Measurements from ENCODE around the gene CHST14.

CHST14 gene

GRCh38 chr15:40436892-40437751, 33.7 kb upstream of the CHST14 start:
- Mint-ChIP-seq H3K4me1 (ENCODE audit: low read depth in 2 of 2) (peaks cover 31 to 38% of the 10 kb centered on the region in 2 donors), H3K4me3 (peak overlapping the region; percentile 81), H3K27ac (no peak overlapping the region), H3K36me3 (ENCODE audit: insufficient read depth) (peaks cover 19% of the 10 kb centered on the region), H3K9me3 (no peaks in the 10 kb centered on the region), H3K27me3 (peaks cover 14 to 48% of the 10 kb centered on the region in 2 donors)
- DNase-seq (no peak), ATAC-seq (replicated peaks) (no peak)

DNA sequence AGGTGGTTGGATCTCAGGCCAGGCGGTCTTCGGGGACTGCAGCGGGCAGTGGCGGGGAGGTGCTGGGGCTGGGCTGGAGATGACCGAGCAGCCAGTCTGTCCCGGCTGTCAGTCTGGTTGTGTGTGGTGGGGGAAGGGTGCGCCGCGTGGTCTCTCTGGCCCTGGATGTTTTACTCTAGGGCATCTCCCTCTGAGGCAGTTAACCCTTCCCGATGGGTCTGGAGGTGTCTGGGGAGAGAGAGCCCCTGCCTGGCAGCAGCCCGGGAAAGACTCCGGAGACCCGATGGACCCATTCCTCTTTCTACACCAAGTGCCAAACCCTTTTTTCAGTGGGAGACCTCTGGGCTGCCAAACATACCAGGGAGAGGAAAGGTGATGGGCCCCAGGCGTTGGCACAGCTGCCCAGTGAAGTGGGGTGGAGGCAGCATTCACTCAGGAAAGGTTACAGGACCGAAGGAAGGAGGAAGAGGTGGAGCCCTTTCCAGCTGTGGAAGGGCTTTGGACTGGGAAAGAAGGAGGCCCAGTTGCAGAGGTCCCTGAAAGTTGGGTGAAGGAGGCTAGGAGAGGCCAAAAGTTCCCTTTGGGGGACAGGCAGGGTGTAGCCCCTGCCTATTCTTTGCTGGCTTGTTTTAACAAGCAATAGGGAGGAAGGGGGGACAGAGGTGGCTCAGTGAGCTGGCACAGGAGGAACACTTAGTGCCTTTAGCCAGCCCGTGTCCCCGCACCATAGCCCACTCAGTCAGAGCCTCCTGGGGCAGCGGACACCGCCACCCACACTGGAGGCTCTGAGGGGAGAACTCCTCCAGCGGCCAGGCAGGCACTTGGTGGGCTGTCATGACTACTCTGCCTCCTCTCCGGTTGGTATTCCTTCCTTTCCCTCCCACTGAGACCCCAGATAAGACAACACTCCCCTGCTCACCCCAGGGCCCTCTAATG, 32.8 kb upstream of the CHST14 start:
- H3K4me3 Mint-ChIP-seq, result peak overlapping the region; percentile 81
- H3K27me3 Mint-ChIP-seq, result peaks cover 14 to 48% of the 10 kb centered on the region in 2 donors
- peaks cover 40 to 42% of the 10 kb centered on the region in 2 donors for H3K4me1 Mint-ChIP-seq (ENCODE audit: low read depth in 2 of 2)
- peaks cover 19% of the 10 kb centered on the region for H3K36me3 Mint-ChIP-seq (ENCODE audit: insufficient read depth)
- no peaks in the 10 kb centered on the region for H3K9me3 Mint-ChIP-seq
- no peak for DNase-seq
- ATAC-seq (replicated peaks), result no peak
- H3K27ac Mint-ChIP-seq, result no peak overlapping the region

GRCh38 chr15:40438712-40439111, 32.1 kb upstream of the CHST14 start:
- Mint-ChIP-seq H3K4me1 (ENCODE audit: low read depth in 2 of 2) (peaks cover 47 to 48% of the 10 kb centered on the region in 2 donors), H3K27me3 (peaks cover 14 to 48% of the 10 kb centered on the region in 2 donors), H3K27ac (no peak overlapping the region), H3K4me3 (peak overlapping the region in 1 of 2 donors; percentile 98), H3K9me3 (no peaks in the 10 kb centered on the region), H3K36me3 (ENCODE audit: insufficient read depth) (peaks cover 19% of the 10 kb centered on the region)
- DNase-seq (no peak), ATAC-seq (replicated peaks) (no peak)

- Mint-ChIP-seq H3K36me3 (ENCODE audit: insufficient read depth) (peaks cover 19% of the 10 kb centered on the region), H3K27ac (peak overlapping the region; percentile 74 to 91), H3K9me3 (no peaks in the 10 kb centered on the region), H3K27me3 (peaks cover 14 to 48% of the 10 kb centered on the region in 2 donors), H3K4me1 (ENCODE audit: low read depth in 2 of 2) (peaks cover 51 to 56% of the 10 kb centered on the region in 2 donors), H3K4me3 (peak overlapping the region; percentile 93 to 98)
- no peak for DNase-seq
- no peak for ATAC-seq (replicated peaks)
Measured at GRCh38 chr15:40439461-40439959, 31.3 kb upstream of the CHST14 start.

- H3K4me1 Mint-ChIP-seq (ENCODE audit: low read depth in 2 of 2), result peaks cover 57 to 61% of the 10 kb centered on the region in 2 donors
Measured at GRCh38 chr15:40439960-40440742, 30.6 kb upstream of the CHST14 start.

DNA sequence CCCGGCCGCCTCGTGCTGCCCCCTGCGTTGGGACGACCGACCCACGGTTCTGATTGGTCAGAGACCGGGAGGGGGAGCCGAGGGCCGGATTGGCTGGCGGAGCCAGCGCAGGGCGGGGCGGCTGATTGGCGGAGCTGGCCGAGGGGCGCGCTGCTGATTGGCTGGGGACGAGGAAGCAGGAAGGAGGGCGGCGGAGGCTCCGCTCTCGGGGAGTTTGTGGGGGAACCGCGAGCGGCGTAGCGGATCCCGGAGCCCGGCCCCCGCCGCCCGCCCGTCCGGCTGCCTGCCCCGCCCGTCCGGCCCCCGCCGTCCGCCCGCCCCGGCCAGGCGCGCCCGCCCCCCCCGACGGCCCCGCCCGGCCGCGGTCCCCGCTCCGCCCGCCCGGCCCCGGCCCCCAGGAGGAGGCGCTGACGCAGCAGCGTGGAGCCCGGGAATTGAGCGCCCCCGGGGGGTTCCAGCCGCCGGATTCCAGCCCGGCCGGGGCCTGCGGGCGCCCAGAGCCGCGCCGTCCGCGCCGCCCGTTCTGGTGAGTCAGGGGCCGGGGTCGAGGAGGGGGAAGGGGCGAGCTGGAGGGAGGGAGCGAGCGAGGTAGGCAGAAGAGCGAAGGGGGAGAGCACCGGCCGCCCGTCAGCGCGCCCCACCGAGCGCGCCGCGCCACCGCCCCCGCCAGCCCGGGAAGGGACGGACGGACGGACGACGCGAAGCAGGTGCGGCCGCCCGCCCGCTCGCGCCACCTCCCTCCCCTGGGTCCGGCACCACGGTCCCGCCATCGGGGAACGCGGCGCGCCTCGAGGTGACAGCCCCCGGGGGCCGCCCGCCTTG, 29.8 kb upstream of the CHST14 start, which contains the start of gene BAHD1:
TSS of gene BAHD1 (plus strand) at position 211 of the 822 bp plus-strand sequence. CDS start 17,512 bp downstream, outside the sequence.
- Mint-ChIP-seq H3K36me3 (ENCODE audit: insufficient read depth) (peaks cover 19% of the 10 kb centered on the region), H3K4me3 (peak within 1 kb of the TSS; percentile 93 to 98), H3K9me3 (no peaks in the 10 kb centered on the region), H3K27ac (peak within 1 kb of the TSS; percentile 90 to 91), H3K4me1 (ENCODE audit: low read depth in 2 of 2) (peaks cover 60% of the 10 kb centered on the region in 2 donors), H3K27me3 (peaks cover 14 to 44% of the 10 kb centered on the region in 2 donors)
- DNase-seq (peak; percentile 88 to 90 (median 90)), ATAC-seq (replicated peaks) (peak; percentile 85)

More at GRCh38 chr15:40439960-40440742, 30.6 kb upstream of the CHST14 start:
- H3K4me3 Mint-ChIP-seq, result peak overlapping the region; percentile 93 to 98
- no peak for DNase-seq
- peak; percentile 4 for ATAC-seq (replicated peaks)
- H3K27me3 Mint-ChIP-seq, result peaks cover 14 to 48% of the 10 kb centered on the region in 2 donors
- H3K9me3 Mint-ChIP-seq, result no peaks in the 10 kb centered on the region
- H3K36me3 Mint-ChIP-seq (ENCODE audit: insufficient read depth), result peaks cover 19% of the 10 kb centered on the region
- peak overlapping the region; percentile 74 to 91 for H3K27ac Mint-ChIP-seq

- no peak for DNase-seq
- H3K9me3 Mint-ChIP-seq, result no peaks in the 10 kb centered on the region
- peak overlapping the region; percentile 83 to 87 for H3K4me3 Mint-ChIP-seq
- peaks cover 56 to 57% of the 10 kb centered on the region in 2 donors for H3K4me1 Mint-ChIP-seq (ENCODE audit: low read depth in 2 of 2)
- peak overlapping the region; percentile 18 to 90 for H3K27ac Mint-ChIP-seq
- peaks cover 19% of the 10 kb centered on the region for H3K36me3 Mint-ChIP-seq (ENCODE audit: insufficient read depth)
- peaks cover 14 to 35% of the 10 kb centered on the region in 2 donors for H3K27me3 Mint-ChIP-seq
- ATAC-seq (replicated peaks), result peak; percentile 6
Measured at GRCh38 chr15:40441565-40442531, 28.9 kb upstream of the CHST14 start.

DNA sequence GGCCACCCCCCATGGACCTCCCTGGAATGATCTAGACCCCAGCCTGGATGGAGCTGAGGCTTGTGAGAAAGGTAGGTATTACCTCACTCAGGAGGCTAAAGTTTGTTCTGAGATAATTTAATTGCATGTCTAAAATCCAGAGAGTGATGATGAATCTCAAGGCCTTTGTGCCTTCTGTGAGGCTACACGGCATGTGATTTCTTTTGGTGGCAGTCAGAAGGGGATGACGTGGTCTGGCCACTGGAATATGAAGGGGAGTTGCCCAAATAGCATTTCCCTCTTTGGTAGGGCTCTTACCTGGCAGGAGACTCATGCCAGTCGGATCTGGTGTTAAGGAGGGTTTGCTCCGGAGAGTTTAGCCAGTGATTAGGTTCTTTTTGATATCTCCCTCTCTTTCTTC, 27.5 kb upstream of the CHST14 start:
- H3K4me1 Mint-ChIP-seq (ENCODE audit: low read depth in 2 of 2), result peaks cover 48% of the 10 kb centered on the region in 2 donors
- peaks cover 6 to 21% of the 10 kb centered on the region in 2 donors for H3K27me3 Mint-ChIP-seq
- H3K27ac Mint-ChIP-seq, result peak overlapping the region in 1 of 2 donors; percentile 18
- DNase-seq, result no peak
- H3K9me3 Mint-ChIP-seq, result no peaks in the 10 kb centered on the region
- peaks cover 19% of the 10 kb centered on the region for H3K36me3 Mint-ChIP-seq (ENCODE audit: insufficient read depth)
- no peak for ATAC-seq (replicated peaks)
- H3K4me3 Mint-ChIP-seq, result peak overlapping the region; percentile 83 to 87

GRCh38 chr15:40443846-40444245, 26.9 kb upstream of the CHST14 start:
- DNase-seq, result no peak
- Mint-ChIP-seq H3K36me3 (ENCODE audit: insufficient read depth) (peaks cover 20% of the 10 kb centered on the region), H3K27me3 (peaks cover under 1 to 15% of the 10 kb centered on the region in 2 donors), H3K9me3 (no peaks in the 10 kb centered on the region), H3K27ac (peak overlapping the region; percentile 18 to 60), H3K4me3 (peak overlapping the region; percentile 83 to 87), H3K4me1 (ENCODE audit: low read depth in 2 of 2) (peaks cover 43 to 48% of the 10 kb centered on the region in 2 donors)
- no peak for ATAC-seq (replicated peaks)

- H3K9me3 Mint-ChIP-seq, result no peaks in the 10 kb centered on the region
Measured at GRCh38 chr15:40444736-40445135, 26.0 kb upstream of the CHST14 start.

DNA sequence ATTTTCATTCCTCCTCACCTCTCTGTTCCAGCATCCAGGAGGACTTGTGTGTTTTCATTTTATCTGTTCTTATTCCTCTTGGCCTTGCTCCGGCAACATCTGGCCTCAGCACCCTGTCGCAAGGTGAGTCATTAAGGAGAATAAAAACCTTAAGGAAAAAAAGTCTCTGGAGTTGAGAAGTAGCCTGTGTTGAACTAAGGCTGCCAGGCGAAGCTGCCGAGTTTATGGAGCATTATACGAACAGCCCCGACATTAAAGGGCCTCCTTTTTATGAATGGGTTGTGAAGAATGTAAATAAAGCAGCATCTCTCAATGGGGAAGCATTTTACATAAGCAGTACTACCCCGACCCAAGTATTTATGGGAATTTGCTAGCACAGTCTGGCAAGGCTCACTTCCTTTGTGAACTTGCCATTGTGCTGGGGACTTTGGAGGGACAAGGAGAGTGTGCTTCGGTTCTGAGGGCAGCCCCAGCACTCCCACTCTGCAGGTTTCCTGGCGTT, 25.3 kb upstream of the CHST14 start:
- Mint-ChIP-seq H3K36me3 (ENCODE audit: insufficient read depth) (peaks cover 14% of the 10 kb centered on the region), H3K4me3 (no peak overlapping the region), H3K27me3 (no peaks in the 10 kb centered on the region), H3K9me3 (no peaks in the 10 kb centered on the region), H3K4me1 (ENCODE audit: low read depth in 2 of 2) (peaks cover 47 to 52% of the 10 kb centered on the region in 2 donors), H3K27ac (peak overlapping the region in 1 of 2 donors; percentile 60)
- ATAC-seq (replicated peaks), result no peak
- no peak for DNase-seq

More at GRCh38 chr15:40444736-40445135, 26.0 kb upstream of the CHST14 start:
- Mint-ChIP-seq H3K27ac (peak overlapping the region; percentile 18 to 60), H3K4me1 (ENCODE audit: low read depth in 2 of 2) (peaks cover 46 to 54% of the 10 kb centered on the region in 2 donors), H3K27me3 (peaks cover 0 to 6% of the 10 kb centered on the region in 2 donors), H3K4me3 (no peak overlapping the region), H3K36me3 (ENCODE audit: insufficient read depth) (peaks cover 22% of the 10 kb centered on the region)
- DNase-seq (no peak), ATAC-seq (replicated peaks) (no peak)

All from effector memory CD8-positive, alpha-beta T cell (primary cell).